Measurements from ENCODE around the gene CFAP141. TPM values are rescaled to one million over a fixed set of nuclear protein-coding genes. Genes with fewer than 3 reads are reported as not detected.

The CFAP141 gene
- total and polyA plus RNA-seq, 2 of the 4 experiments (the other 2 are of a cell fraction) = not detected

DNA sequence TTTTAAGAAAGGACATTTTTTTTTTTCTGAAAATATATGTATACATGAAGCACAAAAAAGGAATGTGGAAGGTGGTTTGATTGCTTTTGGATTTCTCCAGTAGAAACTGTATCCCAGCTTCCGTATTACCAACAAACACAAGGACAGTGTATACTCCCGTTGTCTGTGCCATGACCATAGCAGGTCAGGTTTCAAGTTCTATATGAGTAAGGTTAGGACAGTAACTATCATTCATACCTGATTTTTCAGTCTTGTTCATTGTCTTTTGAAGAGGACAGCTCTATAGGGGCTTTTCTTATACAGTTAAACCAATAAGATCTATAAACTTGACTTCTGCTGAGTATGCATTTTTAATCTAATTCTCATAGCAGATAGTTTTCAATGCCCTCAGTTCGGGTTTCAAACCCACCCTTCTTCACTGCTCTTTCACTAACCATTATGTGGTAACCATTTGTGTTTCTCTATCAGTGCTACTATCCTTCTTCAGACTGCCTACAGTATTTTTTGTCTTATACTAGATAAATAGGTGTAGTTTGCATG, 34.2 kb upstream of the CFAP141 start:
- peaks cover 57% of the 10 kb centered on the region for H3K36me3 ChIP-seq (ENCODE audit: control insufficient read depth, insufficient read depth, low read length)
- no peak overlapping the region for H4K5ac ChIP-seq (ENCODE audit: low read depth, low read length)
- ChIA-PET POLR2A (ENCODE audit: unreplicated experiment) (no interaction called here), CTCF (interaction anchor here (0.7 kb wide), 1 partner anchor 23 kb away, joined by 7 read pairs; no protein-coding TSS in a partner anchor)
- H3K56ac ChIP-seq (ENCODE audit: extremely low read depth, insufficient read depth, low read length) = no peak overlapping the region
- no peak overlapping the region for H2BK20ac ChIP-seq (ENCODE audit: low read depth, low read length)
- H2BK15ac ChIP-seq (ENCODE audit: low read depth, low read length) = no peak overlapping the region
- in situ Hi-C loops (cut with MboI; ENCODE audit: low sequenced_read_pairs) = no loop called here
- no peak for TF ChIP-seq NFE2L2 (IDR thresholded peaks at IDR 0.05; ENCODE audit: low read depth, low read length)
- peak; percentile 97 for TF ChIP-seq MAFK (IDR thresholded peaks at IDR 0.05; ENCODE audit: low read depth, low read length)
- WGBS, 2 experiments (ENCODE audit: extremely low coverage in 2 of 2, insufficient read length in 1 of 2) = no CpG with 5 or more reads among the region's 3 CpGs
- DNase-seq (no peak), ATAC-seq (ENCODE audit: low read depth) (no peak)
- no peak overlapping the region for H3K23ac ChIP-seq (ENCODE audit: low read depth, low read length)
- H2AK5ac ChIP-seq (ENCODE audit: low read depth, low read length) = no peak overlapping the region
- no peak overlapping the region for H2BK5ac ChIP-seq (ENCODE audit: low read depth, low read length, poor library complexity, severe bottlenecking)
- H3K4me1 ChIP-seq (ENCODE audit: control insufficient read depth, insufficient read depth, low read length) = no peaks in the 10 kb centered on the region
- no peak overlapping the region for H3K4me3 ChIP-seq (ENCODE audit: insufficient read depth, low read depth, low read length)
- H3K9ac ChIP-seq (ENCODE audit: low read depth, low read length) = no peak overlapping the region
- no peak overlapping the region for H2AFZ ChIP-seq (replicated peaks; ENCODE audit: low read length, poor library complexity)
- H2BK120ac ChIP-seq (ENCODE audit: low read depth, low read length) = no peak overlapping the region
- H4K8ac ChIP-seq (ENCODE audit: low read depth in 2 of 2, low read length in 2 of 2) = no peak overlapping the region
- no peak overlapping the region for H3K4me2 ChIP-seq (ENCODE audit: low read depth, low read length)
- H3K27me3 ChIP-seq (ENCODE audit: control insufficient read depth, insufficient read depth, low read length) = no peaks in the 10 kb centered on the region
- no peak overlapping the region for H3K18ac ChIP-seq (ENCODE audit: low read depth, low read length)
- peaks cover 26% of the 10 kb centered on the region; the same call in 1 of the 2 replicates for H4K20me1 ChIP-seq (ENCODE audit: insufficient read depth, low read length)
- no peaks in the 10 kb centered on the region for H3K9me3 ChIP-seq (ENCODE audit: control insufficient read depth, insufficient read depth, low read length)
- H3K14ac ChIP-seq (replicated peaks; ENCODE audit: low read depth, low read length) = no peak overlapping the region
- dilution Hi-C loops (cut with HindIII; ENCODE audit: low sequenced_read_pairs, unreplicated experiment) = no loop called here
- no peak overlapping the region for H4K91ac ChIP-seq (ENCODE audit: insufficient read depth, low read depth, low read length)
- intact Hi-C loops (cut with micrococcal nuclease) = no loop called here
- no peak overlapping the region for H3K4ac ChIP-seq (ENCODE audit: low read depth, low read length)
- no peaks in the 10 kb centered on the region; the same call in 1 of the 2 replicates for H3K9me1 ChIP-seq (ENCODE audit: insufficient read depth, low read length)
- H3K79me1 ChIP-seq (ENCODE audit: low read depth in 1 of 2, low read length in 2 of 2) = peaks cover 15 to 45% of the 10 kb centered on the region in 2 experiments; a peak in 3 of 4 replicates
- no peak overlapping the region for H3K27ac ChIP-seq (ENCODE audit: insufficient read depth, low read length)
- BruUV-seq (replicated peaks) = no TSS peak
- no peak overlapping the region for H2AK9ac ChIP-seq (replicated peaks; ENCODE audit: low read depth, low read length, poor library complexity)
